ENCODE results near the gene CCDC9.

GRCh38 chr19:47302249-47302648 is 45.9 kb downstream of the CCDC9 start:
- TF ChIP-seq, protein P1, sequence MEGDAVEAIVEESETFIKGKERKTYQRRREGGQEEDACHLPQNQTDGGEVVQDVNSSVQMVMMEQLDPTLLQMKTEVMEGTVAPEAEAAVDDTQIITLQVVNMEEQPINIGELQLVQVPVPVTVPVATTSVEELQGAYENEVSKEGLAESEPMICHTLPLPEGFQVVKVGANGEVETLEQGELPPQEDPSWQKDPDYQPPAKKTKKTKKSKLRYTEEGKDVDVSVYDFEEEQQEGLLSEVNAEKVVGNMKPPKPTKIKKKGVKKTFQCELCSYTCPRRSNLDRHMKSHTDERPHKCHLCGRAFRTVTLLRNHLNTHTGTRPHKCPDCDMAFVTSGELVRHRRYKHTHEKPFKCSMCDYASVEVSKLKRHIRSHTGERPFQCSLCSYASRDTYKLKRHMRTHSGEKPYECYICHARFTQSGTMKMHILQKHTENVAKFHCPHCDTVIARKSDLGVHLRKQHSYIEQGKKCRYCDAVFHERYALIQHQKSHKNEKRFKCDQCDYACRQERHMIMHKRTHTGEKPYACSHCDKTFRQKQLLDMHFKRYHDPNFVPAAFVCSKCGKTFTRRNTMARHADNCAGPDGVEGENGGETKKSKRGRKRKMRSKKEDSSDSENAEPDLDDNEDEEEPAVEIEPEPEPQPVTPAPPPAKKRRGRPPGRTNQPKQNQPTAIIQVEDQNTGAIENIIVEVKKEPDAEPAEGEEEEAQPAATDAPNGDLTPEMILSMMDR (IDR thresholded peaks at IDR 0.05) = no peak
- TF ChIP-seq POLR2AphosphoS5 (IDR thresholded peaks at IDR 0.05) (no peak), POLR2A (IDR thresholded peaks at IDR 0.05) (no peak)

Data from prostate gland (tissue), 2 donors.